Measurements from ENCODE around the gene HCFC1.
"Not testable (repeated sequence)": the region's sequence is repeated elsewhere in the genome, so short reads cannot be mapped to it uniquely, and the experiment has no call there.

The HCFC1 gene

GRCh38 chrX:154006947-154007346, 35.3 kb upstream of the HCFC1 start:
- DNase-seq: no peak

GRCh38 chrX:154004315-154004714, 32.7 kb upstream of the HCFC1 start:
- DNase-seq: no peak

DNA sequence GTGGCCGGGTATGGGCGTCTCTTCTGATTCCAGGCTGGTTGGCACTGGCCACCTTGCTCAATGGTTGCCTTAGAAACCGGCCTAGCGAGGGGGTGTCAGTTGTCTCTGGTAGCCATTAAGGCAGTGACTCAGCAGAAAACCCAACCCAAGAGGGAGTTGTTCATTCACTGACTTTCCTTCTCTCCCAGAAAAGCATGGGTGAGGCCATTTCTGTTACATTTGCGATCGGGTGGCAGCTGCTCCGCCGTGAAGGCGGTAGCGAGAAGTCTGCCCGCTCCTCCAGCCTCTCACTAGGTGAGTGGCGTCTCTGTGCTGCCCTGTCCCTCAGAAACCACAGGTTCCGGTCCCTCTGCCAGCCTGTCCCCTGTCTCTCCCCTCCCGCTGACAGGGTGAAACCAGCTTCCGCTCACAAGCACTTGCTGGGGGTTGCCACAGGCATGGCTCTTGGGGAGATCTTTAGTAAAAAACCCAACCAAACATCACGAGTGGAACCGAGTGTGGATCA, 30.6 kb upstream of the HCFC1 start:
- no peak for DNase-seq

- no peak for DNase-seq
Observed at GRCh38 chrX:154000051-154000450, 28.4 kb upstream of the HCFC1 start.

DNA sequence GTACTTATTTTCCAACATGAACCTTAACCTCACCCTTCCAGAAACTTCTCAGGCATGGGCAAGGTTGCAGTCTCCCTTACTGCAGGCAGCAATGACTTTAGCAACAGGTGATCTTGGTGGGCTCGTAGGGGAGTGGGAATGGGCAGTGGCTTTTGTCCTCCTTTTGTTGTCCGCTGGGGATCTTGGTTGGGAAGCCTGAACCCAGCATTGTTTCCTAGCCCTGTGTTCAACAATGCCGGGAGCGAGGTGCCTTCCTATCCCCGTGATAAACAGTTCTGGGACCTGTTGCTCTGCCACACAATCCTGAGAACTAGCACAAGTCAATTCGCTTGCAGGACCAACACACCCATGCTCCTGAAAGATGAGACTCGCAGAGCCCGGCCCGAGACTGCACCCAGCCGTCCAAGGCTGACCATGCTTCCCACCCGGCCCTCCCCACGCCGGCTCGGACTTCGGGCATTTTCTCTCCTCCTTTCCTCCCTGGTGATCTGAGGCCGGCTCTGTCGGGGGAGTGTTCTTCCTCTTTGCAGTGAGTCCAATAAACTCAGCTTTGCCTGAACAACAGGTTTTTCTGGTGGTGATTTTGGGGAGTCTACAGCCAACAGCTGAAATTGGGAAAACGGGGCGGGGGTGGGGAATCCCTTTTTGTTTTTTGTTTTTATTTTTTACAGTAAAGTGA, 27.9 kb upstream of the HCFC1 start:
- no peak for DNase-seq

DNA sequence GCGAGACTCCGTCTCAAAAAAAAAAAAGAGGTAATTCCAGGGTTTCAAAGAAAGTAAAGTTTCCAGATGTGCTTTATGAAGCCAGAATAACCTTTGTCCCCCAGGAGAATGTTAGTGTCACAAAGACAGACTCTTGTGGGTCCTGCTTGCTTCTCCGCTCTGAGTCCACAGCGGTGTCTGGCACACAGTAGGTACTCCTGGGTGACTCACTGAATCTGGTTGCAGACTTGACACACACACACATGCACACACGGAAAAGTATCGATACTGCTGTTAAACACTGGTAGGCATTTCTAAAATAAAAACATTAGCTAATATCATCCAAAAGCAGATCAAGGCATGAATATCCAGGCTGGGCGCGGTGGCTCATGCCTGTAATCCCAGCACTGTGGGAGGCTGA, 23.9 kb upstream of the HCFC1 start:
- no peak for DNase-seq

- DNase-seq: not testable (repeated sequence)
Observed at GRCh38 chrX:153994398-153994797, 22.8 kb upstream of the HCFC1 start.

GRCh38 chrX:153993978-153994377, 22.4 kb upstream of the HCFC1 start:
- DNase-seq: no peak

DNA sequence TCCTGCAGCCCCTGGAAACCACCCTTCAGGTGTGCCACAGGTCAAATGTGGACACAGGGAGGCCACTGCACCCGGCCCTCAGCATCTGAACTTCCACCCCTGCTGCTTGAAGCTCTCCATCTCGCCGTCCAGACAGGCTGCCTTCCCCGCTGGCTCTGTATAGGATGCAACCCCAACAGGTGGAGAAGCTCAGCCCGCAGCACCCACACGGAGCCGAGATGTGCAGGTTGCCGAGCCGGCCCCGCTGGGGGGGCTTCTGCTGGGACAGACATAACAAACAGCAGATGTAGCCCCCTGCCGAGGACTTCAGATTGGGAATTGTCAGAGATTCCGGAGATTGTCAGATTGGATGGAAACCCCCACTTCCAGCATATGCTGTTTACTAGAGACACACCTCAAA, 21.5 kb upstream of the HCFC1 start:
- no peak for DNase-seq

GRCh38 chrX:153992180-153992579, 20.6 kb upstream of the HCFC1 start:
- DNase-seq: no peak

DNA sequence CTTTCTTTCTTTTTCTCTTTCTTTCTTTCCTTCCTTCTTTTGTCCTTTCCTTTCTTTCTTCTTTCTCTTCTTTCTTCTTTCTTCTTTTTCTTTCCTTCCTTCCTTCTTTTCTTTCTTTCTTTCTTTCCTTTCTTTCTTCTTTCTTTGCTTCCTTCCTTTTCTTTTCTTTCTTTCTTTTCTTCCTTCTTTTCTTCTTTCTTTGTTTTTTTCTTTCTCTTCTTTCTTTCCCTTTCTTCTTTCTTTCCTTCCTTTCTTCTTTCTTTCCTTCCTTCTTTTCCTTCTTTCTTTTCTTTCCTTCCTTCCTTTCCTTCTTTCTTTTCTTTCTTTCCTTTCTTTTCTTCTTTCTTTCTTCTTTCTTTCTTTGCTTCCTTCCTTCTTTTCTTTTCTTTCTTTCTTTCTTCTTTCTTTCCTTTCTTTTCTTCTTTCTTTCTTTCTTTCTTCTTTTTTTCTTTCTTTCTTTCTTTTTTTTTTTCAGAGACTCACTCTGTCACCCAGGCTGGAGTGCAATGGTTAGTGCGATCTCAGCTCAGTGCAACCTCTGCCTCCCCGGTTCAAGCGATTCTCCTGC, 19.5 kb upstream of the HCFC1 start:
- DNase-seq: no peak

GRCh38 chrX:153989973-153990655, 18.5 kb upstream of the HCFC1 start:
- no peak for DNase-seq

- DNase-seq: no peak
Observed at GRCh38 chrX:153988493-153988892, 16.9 kb upstream of the HCFC1 start.

- no peak for DNase-seq
Observed at GRCh38 chrX:153984351-153985178, 12.9 kb upstream of the HCFC1 start.

DNA sequence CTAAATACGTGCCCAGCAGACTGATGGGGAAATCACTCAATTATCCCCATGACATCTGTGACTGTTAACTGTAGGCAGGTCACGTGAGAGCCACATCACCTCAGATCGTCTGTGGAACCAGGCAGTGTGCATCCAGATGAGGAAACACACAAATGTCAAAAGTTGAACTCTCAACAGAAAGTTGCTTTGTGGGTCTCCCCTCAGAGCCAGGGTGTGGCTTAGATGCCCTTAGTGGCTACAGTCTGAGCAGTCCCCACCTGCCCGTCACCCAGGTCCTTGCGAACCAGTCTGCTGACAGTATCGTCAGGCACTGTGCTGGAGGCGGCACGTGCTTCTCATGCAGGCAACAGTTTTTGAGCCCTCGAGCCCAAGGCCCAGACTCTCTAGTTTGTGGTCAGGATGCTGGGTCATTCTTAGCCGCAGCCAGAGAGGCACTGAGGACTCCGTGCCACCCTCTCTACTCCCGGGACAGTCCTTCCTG, 11.7 kb upstream of the HCFC1 start:
- no peak for DNase-seq

DNA sequence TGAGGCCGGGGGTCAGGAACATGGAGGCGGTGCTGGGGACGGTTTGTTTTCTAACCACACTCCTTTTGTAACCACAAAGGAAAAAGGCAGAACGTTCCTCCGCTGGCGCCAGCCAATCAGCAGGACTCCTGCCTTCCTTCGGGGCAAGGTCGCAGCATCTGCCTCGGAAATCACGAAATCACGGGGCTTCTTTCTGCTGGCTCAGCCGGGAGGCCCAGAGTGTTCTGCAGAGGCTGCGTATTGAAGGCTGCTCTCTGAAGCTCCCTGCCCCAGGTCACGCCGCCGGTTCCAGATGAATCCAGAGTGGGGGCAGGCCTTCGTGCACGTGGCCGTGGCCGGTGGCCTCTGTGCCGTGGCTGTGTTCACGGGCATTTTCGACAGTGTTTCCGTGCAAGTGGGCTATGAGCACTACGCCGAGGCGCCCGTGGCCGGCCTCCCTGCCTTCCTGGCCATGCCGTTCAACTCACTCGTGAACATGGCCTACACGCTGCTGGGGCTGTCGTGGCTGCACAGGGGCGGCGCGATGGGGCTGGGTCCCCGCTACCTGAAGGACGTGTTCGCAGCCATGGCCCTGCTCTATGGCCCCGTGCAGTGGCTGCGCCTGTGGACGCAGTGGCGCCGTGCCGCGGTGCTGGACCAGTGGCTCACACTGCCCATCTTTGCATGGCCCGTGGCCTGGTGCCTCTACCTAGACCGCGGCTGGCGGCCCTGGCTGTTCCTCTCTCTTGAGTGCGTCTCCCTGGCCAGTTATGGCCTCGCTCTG, 10.3 kb upstream of the HCFC1 start:
- no peak for DNase-seq

DNA sequence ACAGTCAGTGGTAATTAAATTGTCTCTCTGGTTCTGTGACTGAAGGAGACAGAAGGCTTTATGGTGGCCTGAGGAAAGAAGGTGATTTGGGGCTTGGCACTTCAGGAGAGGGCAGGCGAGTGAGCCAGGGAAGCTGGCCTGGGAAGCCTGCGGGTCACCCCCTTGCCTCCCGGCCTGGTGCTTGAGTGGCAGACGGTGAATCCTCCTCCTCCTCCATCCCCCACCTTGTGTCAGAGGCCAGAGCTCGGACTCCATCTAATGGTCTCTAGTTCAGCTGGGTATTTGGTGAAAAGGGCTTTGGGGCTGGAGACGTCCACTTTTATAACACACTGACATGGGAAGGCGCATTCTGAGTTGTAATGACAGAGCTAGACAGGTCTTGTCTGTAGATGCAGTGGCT, 9.6 kb upstream of the HCFC1 start:
- DNase-seq: no peak

- not testable (repeated sequence) for DNase-seq
Observed at GRCh38 chrX:153980394-153980793, 8.8 kb upstream of the HCFC1 start.

DNA sequence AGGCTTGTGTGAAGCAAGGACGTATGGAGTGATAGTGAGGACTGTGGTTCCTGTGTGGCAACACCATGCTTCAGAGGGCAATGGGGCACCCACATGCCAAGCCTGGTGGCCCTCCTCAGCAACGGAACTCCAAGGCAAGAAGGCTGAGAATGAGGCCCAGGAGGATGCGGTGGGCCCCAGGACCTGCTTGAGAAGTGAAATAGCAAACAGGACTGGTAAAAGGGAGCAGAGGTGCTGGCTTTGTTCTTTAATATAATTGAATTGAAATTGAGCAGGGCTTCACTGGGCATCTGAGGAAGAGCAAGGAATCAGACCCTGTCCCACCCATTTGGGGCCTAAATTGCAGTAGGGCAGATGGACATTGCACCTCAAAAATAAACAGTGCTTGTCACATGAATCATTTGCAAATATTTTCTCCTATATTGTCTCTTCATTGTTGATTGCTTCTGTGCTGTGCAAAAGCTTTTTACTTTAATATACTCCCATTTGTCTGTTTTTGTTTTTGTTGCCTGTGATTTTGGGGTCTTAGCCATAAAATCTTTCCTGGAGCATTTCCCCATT, 3.2 kb upstream of the HCFC1 start:
- no peak for DNase-seq

DNA sequence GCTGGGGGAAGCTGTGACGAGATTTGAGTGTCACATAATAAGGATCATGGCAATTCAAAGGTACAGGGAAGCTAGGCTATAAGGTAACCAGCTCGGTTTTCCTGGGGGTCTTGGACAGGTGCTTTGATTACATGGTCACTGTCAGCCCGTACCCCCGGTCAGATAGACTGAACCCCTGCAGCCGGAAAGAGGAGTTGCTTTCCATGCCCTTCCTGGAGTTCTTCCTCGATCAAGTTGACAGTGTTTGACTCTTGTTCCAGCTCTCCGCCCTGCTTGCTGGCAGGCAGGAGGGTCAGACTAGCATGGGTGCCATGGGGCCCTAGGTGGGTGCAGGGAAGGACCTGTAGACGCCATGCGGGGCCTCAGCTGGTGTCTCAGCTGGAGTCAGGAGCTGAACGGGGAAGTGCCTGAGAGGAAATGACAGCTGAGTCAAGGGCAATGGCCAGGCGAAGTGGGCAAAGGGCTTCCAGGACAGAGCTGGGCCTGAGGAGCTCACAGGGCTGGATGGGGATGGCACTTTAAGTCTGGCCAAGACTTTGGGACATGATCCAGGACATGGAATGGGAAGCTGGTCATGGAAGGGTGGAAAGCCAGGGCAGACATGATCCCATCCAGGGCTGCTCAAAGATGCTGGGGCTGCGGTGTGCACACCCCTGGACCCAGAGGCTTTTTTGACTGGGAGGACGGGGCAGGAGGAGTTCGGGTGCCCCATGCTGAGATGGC, 2.5 kb upstream of the HCFC1 start:
- no peak for DNase-seq
